ENCODE data around the gene C11orf21. TPM values are rescaled to one million over a fixed set of nuclear protein-coding genes. Genes with fewer than 3 reads are reported as not detected.

C11orf21 gene
- polyA plus RNA-seq, 10 donors = 0.50 to 6.0 (median 2.0) TPM

- no peak for DNase-seq
These were observed 7.7 kb upstream of the C11orf21 start for GRCh38 chr11:2309251-2310072.

GRCh38 chr11:2308713-2309112 lies 7.0 kb upstream of the C11orf21 start:
- DNase-seq = no peak

- no peak for DNase-seq
These were observed 6.0 kb upstream of the C11orf21 start for GRCh38 chr11:2307501-2308331.

GRCh38 chr11:2306877-2307500 lies 5.3 kb upstream of the C11orf21 start:
- no peak for DNase-seq

- peak; percentile 89 to 97 (median 95) for DNase-seq
These were observed 4.7 kb upstream of the C11orf21 start for GRCh38 chr11:2306452-2306823.

GRCh38 chr11:2305788-2306451 lies 4.2 kb upstream of the C11orf21 start:
- peak; percentile 63 to 96 (median 92) for DNase-seq

GRCh38 chr11:2305140-2305778 lies 3.5 kb upstream of the C11orf21 start:
- DNase-seq = peak; percentile 52 to 86 (median 75)

GRCh38 chr11:2304506-2305139 lies 2.9 kb upstream of the C11orf21 start:
- DNase-seq = peak in 1 of 3 donors; percentile 44

GRCh38 chr11:2303627-2304505 lies 2.1 kb upstream of the C11orf21 start:
- DNase-seq = peak in 1 of 3 donors; percentile 44

GRCh38 chr11:2302896-2303626 lies 1.3 kb upstream of the C11orf21 start:
- DNase-seq = peak in 1 of 3 donors; percentile 36

GRCh38 chr11:2302306-2302895 lies 683 bp upstream of the C11orf21 start:
- no peak for DNase-seq

- no peak for DNase-seq
These were observed 635 bp downstream of the C11orf21 start for GRCh38 chr11:2300936-2301630.

GRCh38 chr11:2300290-2300935 lies 1.3 kb downstream of the C11orf21 start:
- DNase-seq = no peak

GRCh38 chr11:2299773-2300172 lies 1.9 kb downstream of the C11orf21 start:
- DNase-seq = no peak

- DNase-seq = peak in 1 of 3 donors; percentile 40
These were observed 2.6 kb downstream of the C11orf21 start for GRCh38 chr11:2298795-2299761.

- DNase-seq = no peak
These were observed 3.5 kb downstream of the C11orf21 start for GRCh38 chr11:2298131-2298794.

All from muscle of back (tissue), 11 donors.